GM20000 (cell line): Measurements from ENCODE around the gene UBE2E3.

ENCODE experiments used
- DNase-seq: peaks from one replicate; pipeline ENCODE4 v3.0.0; 2012; ENCODE audit warnings: low spot score
- TF ChIP-seq, protein P1 (sequence below): IDR thresholded peaks from 2 replicates; pipeline ENCODE4 v1.5.1; 2012; ENCODE audit warnings: mild to moderate bottlenecking, control low read depth; ENCODE audit errors: extremely low read depth, missing control alignments

Gene UBE2E3

DNA sequence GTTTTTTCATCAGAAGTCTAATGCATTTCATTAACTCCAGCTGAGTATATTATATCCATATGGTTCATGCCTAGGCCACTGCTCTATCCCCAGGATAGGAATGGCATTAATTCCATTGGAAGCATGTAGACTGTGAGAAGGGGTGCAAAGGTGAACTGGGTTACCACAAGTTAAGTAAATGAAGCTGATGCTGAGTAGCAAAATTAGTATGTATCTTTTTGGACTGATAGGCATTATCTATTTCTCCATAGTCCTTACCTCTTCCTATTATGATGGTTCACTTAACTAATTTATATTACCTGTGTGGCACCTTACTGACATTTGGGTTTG is 24.9 kb downstream of the UBE2E3 start:
- TF ChIP-seq, protein P1, sequence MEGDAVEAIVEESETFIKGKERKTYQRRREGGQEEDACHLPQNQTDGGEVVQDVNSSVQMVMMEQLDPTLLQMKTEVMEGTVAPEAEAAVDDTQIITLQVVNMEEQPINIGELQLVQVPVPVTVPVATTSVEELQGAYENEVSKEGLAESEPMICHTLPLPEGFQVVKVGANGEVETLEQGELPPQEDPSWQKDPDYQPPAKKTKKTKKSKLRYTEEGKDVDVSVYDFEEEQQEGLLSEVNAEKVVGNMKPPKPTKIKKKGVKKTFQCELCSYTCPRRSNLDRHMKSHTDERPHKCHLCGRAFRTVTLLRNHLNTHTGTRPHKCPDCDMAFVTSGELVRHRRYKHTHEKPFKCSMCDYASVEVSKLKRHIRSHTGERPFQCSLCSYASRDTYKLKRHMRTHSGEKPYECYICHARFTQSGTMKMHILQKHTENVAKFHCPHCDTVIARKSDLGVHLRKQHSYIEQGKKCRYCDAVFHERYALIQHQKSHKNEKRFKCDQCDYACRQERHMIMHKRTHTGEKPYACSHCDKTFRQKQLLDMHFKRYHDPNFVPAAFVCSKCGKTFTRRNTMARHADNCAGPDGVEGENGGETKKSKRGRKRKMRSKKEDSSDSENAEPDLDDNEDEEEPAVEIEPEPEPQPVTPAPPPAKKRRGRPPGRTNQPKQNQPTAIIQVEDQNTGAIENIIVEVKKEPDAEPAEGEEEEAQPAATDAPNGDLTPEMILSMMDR: no peak
- DNase-seq: no peak

DNA sequence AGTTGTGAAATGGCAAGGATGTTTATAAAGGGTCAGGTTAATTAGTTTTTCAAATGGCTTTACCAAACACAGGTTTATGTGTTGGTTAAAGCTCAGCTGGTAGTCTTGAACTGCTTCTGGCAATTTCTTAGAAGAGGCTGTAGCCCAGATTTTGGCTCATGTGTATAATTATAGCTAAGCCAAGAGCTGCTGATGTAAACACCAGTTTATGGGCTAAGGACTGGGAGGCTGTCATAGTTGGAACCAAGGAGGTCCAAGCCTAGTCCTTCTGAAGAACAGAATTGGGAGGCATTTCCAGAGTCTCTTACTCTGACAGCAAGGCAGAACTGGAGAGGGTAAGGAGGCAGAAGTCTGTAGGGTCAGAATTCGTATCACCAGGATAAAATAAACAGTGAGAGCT is 25.4 kb downstream of the UBE2E3 start:
- TF ChIP-seq, protein P1: no peak
- DNase-seq: no peak

DNA sequence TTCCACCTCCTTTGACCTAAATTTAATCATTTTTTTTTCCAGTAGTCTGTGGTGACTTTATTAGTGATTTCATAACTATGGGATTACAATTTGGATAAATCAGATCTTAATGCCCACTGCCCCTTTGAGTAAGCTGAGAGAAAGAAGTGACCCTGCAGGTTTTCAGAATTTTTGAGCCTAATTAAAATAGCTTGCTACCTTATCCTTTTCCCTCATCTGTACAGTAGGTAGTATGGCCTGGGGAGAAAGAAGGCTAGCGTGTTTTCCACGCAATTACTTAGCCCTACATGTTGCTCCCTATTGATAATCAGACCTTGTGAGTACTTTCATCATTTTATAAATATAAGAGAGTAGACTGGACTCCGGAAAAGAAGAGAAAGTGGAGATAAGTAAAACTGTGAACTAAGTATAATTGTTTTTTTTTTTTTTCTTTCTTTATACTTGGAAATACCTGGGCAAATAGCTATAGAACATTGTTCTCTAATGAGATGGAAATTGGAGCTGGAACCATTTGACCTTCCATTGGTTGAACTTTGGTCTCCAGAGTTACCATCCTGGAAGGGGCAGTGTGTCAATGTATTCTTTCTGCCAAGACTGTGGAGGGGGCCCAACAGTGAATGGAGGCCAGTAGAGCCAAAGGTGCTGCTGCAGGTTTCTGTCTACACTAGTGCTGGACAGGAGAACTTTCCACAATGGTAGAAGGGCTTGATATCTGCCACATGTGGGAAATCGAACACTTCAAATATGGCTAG is 26.9 kb downstream of the UBE2E3 start:
- DNase-seq: no peak
- TF ChIP-seq, protein P1: no peak

DNA sequence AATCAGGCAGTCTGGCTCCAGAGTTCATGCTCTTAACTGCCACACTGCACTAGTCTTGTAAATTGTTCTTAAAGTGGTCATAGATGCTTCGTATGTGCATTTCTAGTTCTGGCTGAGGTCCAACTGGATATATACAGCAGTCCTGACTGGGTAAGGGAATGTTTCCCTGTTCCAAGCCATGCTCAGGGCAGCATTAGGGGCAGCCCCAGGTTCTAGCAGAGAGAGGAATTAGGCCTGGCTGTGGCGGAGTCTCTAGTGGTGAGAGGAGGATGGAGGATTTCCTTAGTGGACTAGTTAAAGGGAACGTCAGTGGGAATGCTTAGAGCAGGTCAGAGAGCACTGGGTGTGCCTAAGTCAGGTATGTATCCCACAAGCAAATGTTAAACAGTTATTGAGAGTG is 28.0 kb downstream of the UBE2E3 start:
- no peak for DNase-seq
- TF ChIP-seq, protein P1: no peak

DNA sequence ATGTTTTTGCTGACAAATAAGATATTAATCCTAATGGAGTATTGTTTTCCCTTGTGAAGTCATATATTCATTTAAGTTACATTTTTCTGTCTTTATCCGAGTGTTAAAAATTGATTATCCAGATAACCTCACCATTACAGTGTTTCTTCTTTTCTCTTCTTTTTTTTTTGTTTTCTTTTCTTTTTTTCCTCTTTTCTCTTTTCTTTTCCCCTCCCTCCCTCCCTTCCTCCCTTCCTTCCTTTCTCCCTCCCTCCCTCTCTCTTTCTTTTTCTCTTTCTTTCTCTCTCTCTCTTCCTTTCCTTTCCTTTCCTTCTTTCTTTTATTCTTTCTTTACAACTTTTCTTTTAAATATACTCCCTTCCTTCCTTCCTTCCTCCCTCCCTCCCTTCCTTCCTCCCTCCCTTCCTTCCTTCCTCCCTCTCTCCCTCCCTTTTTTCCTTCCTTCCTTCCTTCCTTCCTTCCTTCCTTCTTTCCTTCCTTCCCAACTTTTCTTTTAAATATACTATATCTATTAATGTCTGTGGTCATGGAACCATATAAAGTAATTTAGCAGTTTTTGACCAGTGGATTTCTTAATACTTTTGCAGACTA is 40.9 kb downstream of the UBE2E3 start:
- TF ChIP-seq, protein P1: no peak
- DNase-seq: no peak

DNA sequence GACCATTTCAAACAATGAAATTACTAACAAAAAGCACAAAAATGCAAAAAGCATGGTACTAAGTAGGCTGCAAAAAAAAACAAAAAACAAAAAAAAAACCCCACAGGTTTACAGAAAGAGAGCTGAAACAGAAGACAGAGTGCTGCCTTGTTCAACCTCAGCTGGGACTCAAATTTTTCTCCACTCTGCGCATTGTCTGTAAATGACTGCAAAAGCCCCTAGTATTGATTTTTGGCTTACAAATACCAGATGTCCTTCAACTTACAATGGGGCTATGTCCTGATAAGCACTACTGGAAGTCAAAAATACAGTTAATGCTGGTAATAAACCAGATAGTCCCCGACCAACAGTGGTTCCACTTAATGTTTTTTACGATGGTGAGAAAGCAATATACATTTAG is 42.2 kb downstream of the UBE2E3 start:
- TF ChIP-seq, protein P1: no peak
- DNase-seq: no peak

DNA sequence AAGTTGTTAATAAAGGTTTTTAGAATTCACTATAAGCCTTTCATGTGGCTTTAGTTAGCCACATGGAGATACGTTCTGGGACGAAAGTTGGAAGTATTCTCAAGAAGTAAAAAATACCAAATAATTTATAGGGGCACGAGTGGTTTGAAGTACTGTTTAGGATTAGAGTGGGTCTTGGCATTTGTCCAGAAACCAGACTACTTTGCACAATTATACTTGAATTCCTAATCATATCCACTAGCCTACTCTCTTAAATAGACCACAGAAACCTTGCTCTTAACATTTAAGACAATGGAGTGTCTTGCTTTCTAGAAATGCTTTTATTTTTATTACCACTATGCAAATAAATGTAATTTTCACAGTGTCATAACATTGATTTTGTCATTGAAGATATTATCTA is 44.6 kb downstream of the UBE2E3 start:
- no peak for DNase-seq
- TF ChIP-seq, protein P1: no peak
